Neuronal stem cell (in vitro differentiated cells): ENCODE data around the gene EMILIN3.

Experiments used
- DNase-seq: peaks from one replicate; pipeline ENCODE4 v3.0.0-alpha.2; 2013; ENCODE audit warnings: low spot score
- H2AFZ ChIP-seq: one replicate; pipeline ENCODE4 v1.6.1; 2013; ENCODE audit warnings: mild to moderate bottlenecking, low read length, inconsistent platforms
- H2AK5ac ChIP-seq: 2 replicates; pipeline ENCODE4 v1.6.1; 2013; ENCODE audit warnings: low read depth, mild to moderate bottlenecking, inconsistent platforms, low read length, moderate library complexity, mixed read lengths
- H2BK120ac ChIP-seq: 2 replicates; pipeline ENCODE4 v1.6.1; 2013; ENCODE audit warnings: low read depth, mild to moderate bottlenecking, inconsistent platforms, low read length, moderate library complexity, mixed read lengths
- H2BK12ac ChIP-seq: one replicate; pipeline ENCODE4 v1.6.1; 2013; ENCODE audit warnings: low read length, inconsistent platforms
- H2BK15ac ChIP-seq: 2 replicates; pipeline ENCODE4 v1.6.1; 2013; ENCODE audit warnings: mild to moderate bottlenecking, low read length, inconsistent platforms, mixed read lengths
- H2BK5ac ChIP-seq: one replicate; pipeline ENCODE4 v1.6.1; 2013; ENCODE audit warnings: inconsistent platforms, mild to moderate bottlenecking, low read length, moderate library complexity
- H3K14ac ChIP-seq: one replicate; pipeline ENCODE4 v1.6.1; 2013; ENCODE audit warnings: low read length, inconsistent platforms
- H3K18ac ChIP-seq: 2 replicates; pipeline ENCODE4 v1.6.1; 2013; ENCODE audit warnings: low read length, inconsistent platforms
- H3K23ac ChIP-seq: 2 replicates; pipeline ENCODE4 v1.6.1; 2013; ENCODE audit warnings: low read depth, mild to moderate bottlenecking, mixed read lengths, low read length, inconsistent platforms; ENCODE audit not compliant: poor library complexity
- H3K27ac ChIP-seq: replicated peaks from 3 replicates; pipeline ENCODE4 v1.5.1; 2013; ENCODE audit warnings: low read length, inconsistent platforms
- H3K27me3 ChIP-seq, 3 experiments: 2 replicates each; pipeline ENCODE4 v1.6.1; 2013; ENCODE audit warnings: low read length in 3 of 3, mild to moderate bottlenecking in 2 of 3, inconsistent platforms in 1 of 3, low read depth in 1 of 3, mixed read lengths in 1 of 3, moderate library complexity in 1 of 3; ENCODE audit not compliant: control insufficient read depth in 3 of 3, insufficient read depth in 3 of 3
- H3K36me3 ChIP-seq, 2 donors: replicated peaks in 1 of 2; 2 replicates each; pipeline ENCODE4 v1.6.1; 2013; ENCODE audit warnings: low read length in 2 of 2; ENCODE audit not compliant: control insufficient read depth in 2 of 2, insufficient read depth in 2 of 2
- H3K4ac ChIP-seq: 2 replicates; pipeline ENCODE4 v1.6.1; 2013; ENCODE audit warnings: inconsistent platforms, mild to moderate bottlenecking, low read length, moderate library complexity
- H3K4me1 ChIP-seq, 2 donors: 1 replicate in 1 of 2; 2 replicates in 1 of 2; pipeline ENCODE4 v1.6.1; 2013; ENCODE audit warnings: low read length in 2 of 2, low read depth in 1 of 2; ENCODE audit not compliant: control insufficient read depth in 2 of 2, insufficient read depth in 1 of 2
- H3K4me2 ChIP-seq: one replicate; pipeline ENCODE4 v1.6.1; 2013; ENCODE audit warnings: mild to moderate bottlenecking, low read length, inconsistent platforms; ENCODE audit not compliant: insufficient read depth, poor library complexity, severe bottlenecking
- H3K4me3 ChIP-seq, 2 donors: 2 replicates each; pipeline ENCODE4 v1.5.1; 2013; ENCODE audit warnings: low read length in 2 of 2, mild to moderate bottlenecking in 2 of 2, inconsistent platforms in 1 of 2, moderate library complexity in 1 of 2
- H3K79me1 ChIP-seq: one replicate; pipeline ENCODE4 v1.6.1; 2013; ENCODE audit warnings: low read depth, mild to moderate bottlenecking, inconsistent platforms, low read length, moderate library complexity
- H3K9ac ChIP-seq: one replicate; pipeline ENCODE4 v1.6.1; 2013; ENCODE audit warnings: mild to moderate bottlenecking, low read depth, low read length, inconsistent platforms; ENCODE audit not compliant: poor library complexity
- H3K9me3 ChIP-seq, 2 donors: replicated peaks in 1 of 2; 2 replicates each; pipeline versions ENCODE3 to v1.6.1; 2013; ENCODE audit warnings: low read length in 2 of 2, mild to moderate bottlenecking in 2 of 2, inconsistent platforms in 1 of 2, low read depth in 1 of 2, mixed read lengths in 1 of 2, moderate library complexity in 1 of 2; ENCODE audit not compliant: control insufficient read depth in 2 of 2, insufficient read depth in 1 of 2
- H4K8ac ChIP-seq: one replicate; pipeline ENCODE4 v1.6.1; 2013; ENCODE audit warnings: low read depth, mild to moderate bottlenecking, inconsistent platforms, low read length, moderate library complexity
- H4K91ac ChIP-seq: one replicate; pipeline ENCODE4 v1.6.1; 2013; ENCODE audit warnings: low read length, low read depth, mild to moderate bottlenecking, inconsistent platforms; ENCODE audit not compliant: poor library complexity
- WGBS, 2 donors: extraction: QIAGEN DNeasy Blood & Tissue Kit; methylation state at CpG; one replicate each; pipeline ENCODE4 v1.1.7; 2013; ENCODE audit warnings: missing lambda C conversion rate in 2 of 2, mixed read lengths in 1 of 2; ENCODE audit not compliant: insufficient read length in 2 of 2, insufficient replicate concordance in 1 of 2; ENCODE audit errors: extremely low coverage in 2 of 2; 5-methylcytosine and 5-hydroxymethylcytosine counted together

EMILIN3 gene

DNA sequence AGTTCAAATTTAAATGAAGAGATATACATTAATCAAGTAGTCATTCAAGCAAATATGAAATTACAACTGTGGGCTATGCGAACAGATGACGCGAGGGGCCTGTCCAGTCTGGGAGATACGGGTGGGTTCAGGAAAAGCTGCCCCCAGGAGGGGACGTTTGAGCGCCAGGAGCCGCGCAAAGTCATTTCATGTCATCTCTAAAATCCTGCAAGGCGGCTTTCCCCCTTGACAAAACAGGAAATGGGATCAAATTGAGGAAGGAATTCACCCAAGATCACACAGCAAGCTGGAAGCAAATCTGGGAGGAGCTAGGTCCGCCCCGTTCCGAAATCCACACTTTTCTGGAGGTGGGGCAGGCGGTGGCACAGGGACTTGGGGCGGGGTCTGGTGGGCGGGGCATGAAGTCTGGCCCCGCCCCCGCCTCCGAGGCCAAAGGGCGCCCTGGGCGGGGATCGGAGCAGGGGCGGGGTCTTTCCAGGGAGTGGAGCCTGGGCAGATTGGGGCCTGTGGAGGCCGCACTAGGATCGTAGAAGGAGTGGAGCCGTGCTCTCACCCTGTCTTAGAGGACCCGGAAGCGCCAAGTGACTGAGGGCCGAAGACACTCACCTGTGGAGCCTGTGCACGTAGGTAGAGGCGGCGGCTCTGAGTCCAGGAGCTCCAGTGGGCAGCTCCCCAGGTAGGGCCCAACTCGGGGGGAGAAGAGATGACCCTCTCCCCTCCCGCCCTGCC, 26.1 kb downstream of the EMILIN3 start, which contains the start of gene LPIN3:
Gene LPIN3 (plus strand): TSS at position 495 of the 729 bp plus-strand sequence. CDS start 4,983 bp downstream, outside the sequence.
- Histone ChIP-seq H3K4me2 (peak within 1 kb of the TSS; percentile 81), H4K91ac (no peak within 1 kb of the TSS), H3K27ac (no peak within 1 kb of the TSS), H2AFZ (peak within 1 kb of the TSS; percentile 80), H3K9me3 (peaks cover 0 to 2% of the 10 kb centered on the region in 2 donors), H3K27me3 (peaks cover 0 to 6% (median 2%) of the 10 kb centered on the region in 3 experiments), H2BK15ac (peak within 1 kb of the TSS; percentile 69), H3K36me3 (no peaks in the 10 kb centered on the region), H2BK5ac (no peak within 1 kb of the TSS), H3K4me3 (peak within 1 kb of the TSS; percentile 7 to 27), H3K4ac (no peak within 1 kb of the TSS), H3K23ac (peak within 1 kb of the TSS; percentile 44), H2BK120ac (no peak within 1 kb of the TSS), H3K9ac (peak within 1 kb of the TSS; percentile 70), H3K4me1 (peaks cover 0 to 3% of the 10 kb centered on the region in 2 donors), H2AK5ac (peak within 1 kb of the TSS; percentile 88), H3K14ac (no peak within 1 kb of the TSS), H3K79me1 (no peaks in the 10 kb centered on the region), H3K18ac (peak within 1 kb of the TSS; percentile 86), H2BK12ac (no peak within 1 kb of the TSS), H4K8ac (no peak within 1 kb of the TSS)
- whole genome bisulfite sequencing, 2 donors, result no CpG with 5 or more reads among the region's 33 CpGs
- peak; percentile 91 for DNase-seq

DNA sequence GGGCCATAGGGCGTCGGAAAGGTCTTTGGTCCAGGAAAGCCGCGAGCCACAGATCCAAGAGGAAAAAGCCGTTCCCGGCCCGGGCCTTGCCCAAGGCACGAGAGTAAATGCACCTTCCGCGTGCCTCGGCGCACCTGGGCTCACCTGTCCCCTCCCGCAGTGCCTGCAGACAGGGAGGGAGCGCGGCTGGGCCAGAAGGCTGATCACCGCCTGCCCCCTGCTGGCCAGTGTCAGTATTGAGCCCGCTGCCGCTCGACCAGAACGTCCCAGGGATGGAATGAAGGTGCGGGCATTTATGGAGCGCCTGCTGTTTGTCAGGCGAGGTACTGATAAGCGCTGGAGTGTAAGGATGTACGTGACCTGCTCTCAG, 26.7 kb downstream of the EMILIN3 start:
- Histone ChIP-seq H3K27ac (no peak overlapping the region), H2BK5ac (no peak overlapping the region), H3K9ac (no peak overlapping the region), H3K27me3 (peaks cover 0 to 6% (median 2%) of the 10 kb centered on the region in 3 experiments), H3K79me1 (no peaks in the 10 kb centered on the region), H2AK5ac (no peak overlapping the region), H3K23ac (no peak overlapping the region), H3K4me2 (peak overlapping the region; percentile 81), H4K8ac (no peak overlapping the region), H3K4ac (no peak overlapping the region), H3K14ac (no peak overlapping the region), H2BK120ac (no peak overlapping the region), H4K91ac (no peak overlapping the region), H3K4me1 (peaks cover 0 to 3% of the 10 kb centered on the region in 2 donors), H3K18ac (peak overlapping the region; percentile 73), H3K9me3 (peaks cover 0 to 2% of the 10 kb centered on the region in 2 donors), H2BK15ac (no peak overlapping the region), H3K4me3 (no peak overlapping the region), H2BK12ac (no peak overlapping the region), H2AFZ (peak overlapping the region; percentile 80), H3K36me3 (no peaks in the 10 kb centered on the region)
- peak; percentile 79 for DNase-seq
- WGBS, 2 donors, result no CpG with 5 or more reads among the region's 25 CpGs

DNA sequence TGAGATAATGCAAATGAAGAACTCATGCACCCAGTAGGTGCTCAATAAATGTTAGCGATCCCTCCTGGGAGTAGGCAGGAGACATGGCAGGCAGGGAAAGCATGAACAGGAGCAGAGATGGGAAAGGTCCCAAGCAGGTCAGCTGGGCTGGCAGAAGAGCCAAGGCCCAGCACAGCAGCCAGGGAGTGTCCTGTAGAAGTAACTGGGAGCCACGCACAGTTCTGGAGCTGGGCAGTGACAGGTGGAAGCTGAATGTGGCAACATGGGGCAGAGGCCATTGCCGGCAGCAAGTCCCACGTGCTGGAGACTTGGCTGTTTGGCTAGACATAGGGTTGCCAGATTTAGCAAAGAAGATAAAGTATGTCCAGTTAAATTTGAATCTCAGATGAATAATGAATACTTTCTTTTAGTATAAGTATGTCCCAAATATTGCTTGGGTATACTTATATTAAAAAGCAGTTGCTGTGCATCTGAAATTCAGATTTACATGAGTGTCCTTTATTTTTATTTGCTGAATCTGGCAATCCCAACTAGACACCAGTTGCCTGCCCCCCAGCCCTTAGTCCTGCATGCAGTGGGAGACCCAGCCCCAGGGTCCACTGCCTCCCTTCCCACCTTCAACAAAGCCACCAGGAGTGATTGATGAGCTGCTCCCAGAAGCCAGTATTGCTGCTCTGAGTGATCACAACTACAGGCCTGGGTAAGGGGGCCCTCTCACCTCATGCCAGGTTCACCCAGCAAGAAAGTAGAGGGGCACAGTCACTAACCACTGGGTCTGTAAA, 29.7 kb downstream of the EMILIN3 start:
- Histone ChIP-seq H3K27ac (no peak overlapping the region), H4K91ac (no peak overlapping the region), H2BK15ac (no peak overlapping the region), H3K18ac (no peak overlapping the region), H3K27me3 (peaks cover 0 to 6% (median 2%) of the 10 kb centered on the region in 3 experiments), H3K36me3 (no peaks in the 10 kb centered on the region), H3K23ac (peak overlapping the region; percentile 77), H3K4me3 (no peak overlapping the region), H2BK12ac (no peak overlapping the region), H3K9me3 (peaks cover 0 to 2% of the 10 kb centered on the region in 2 donors), H3K14ac (no peak overlapping the region), H2AK5ac (no peak overlapping the region), H2BK5ac (no peak overlapping the region), H4K8ac (no peak overlapping the region), H3K9ac (no peak overlapping the region), H2AFZ (no peak overlapping the region), H3K4ac (no peak overlapping the region), H3K79me1 (no peaks in the 10 kb centered on the region), H3K4me1 (peaks cover 0 to 3% of the 10 kb centered on the region in 2 donors), H2BK120ac (no peak overlapping the region), H3K4me2 (no peak overlapping the region)
- WGBS, 2 donors, result no CpG with 5 or more reads among the region's 4 CpGs
- DNase-seq, result no peak

DNA sequence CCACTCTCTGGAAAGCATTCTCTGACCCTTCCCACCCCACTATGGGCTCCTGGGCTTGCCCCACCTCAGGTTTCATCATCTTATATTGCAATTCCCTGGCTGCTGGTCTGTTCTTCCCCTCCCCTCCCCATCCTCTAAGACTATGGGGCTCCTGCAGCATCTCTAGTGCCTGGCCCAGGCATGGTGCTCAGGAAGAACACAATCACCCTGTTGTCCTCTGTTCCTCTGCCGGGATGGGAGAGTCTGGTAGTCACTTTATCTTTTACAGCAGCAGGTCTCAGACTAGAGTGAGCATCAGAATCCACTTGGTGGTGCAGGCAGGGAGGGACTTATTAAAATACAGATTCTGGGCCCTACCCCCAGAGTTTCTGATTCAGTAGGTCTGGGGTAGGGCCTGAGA, 31.0 kb downstream of the EMILIN3 start:
- Histone ChIP-seq H2AFZ (no peak overlapping the region), H3K36me3 (no peaks in the 10 kb centered on the region), H3K18ac (peak overlapping the region; percentile 72), H2BK15ac (no peak overlapping the region), H3K27me3 (peaks cover 0 to 6% (median 2%) of the 10 kb centered on the region in 3 experiments), H3K23ac (no peak overlapping the region), H3K27ac (no peak overlapping the region), H4K91ac (no peak overlapping the region), H4K8ac (no peak overlapping the region), H2BK120ac (no peak overlapping the region), H2AK5ac (peak overlapping the region; percentile 12), H3K4me3 (peak overlapping the region in 1 of 2 donors; percentile 38), H2BK5ac (no peak overlapping the region), H3K4me2 (no peak overlapping the region), H3K9ac (no peak overlapping the region), H3K9me3 (peaks cover 0 to 2% of the 10 kb centered on the region in 2 donors), H3K4ac (no peak overlapping the region), H3K4me1 (no peaks in the 10 kb centered on the region), H2BK12ac (no peak overlapping the region), H3K79me1 (no peaks in the 10 kb centered on the region), H3K14ac (no peak overlapping the region)
- no peak for DNase-seq
- no CpG with 5 or more reads among the region's 1 CpG for WGBS, 2 donors
